IPS-20b (cell line): ENCODE results near the gene PGA5.
"Not testable (repeated sequence)": the region's sequence is repeated elsewhere in the genome, so short reads cannot be mapped to it uniquely, and the experiment has no call there.

Experiments used
- H3K27ac ChIP-seq: one replicate; pipeline ENCODE4 v1.5.1; 2013; ENCODE audit warnings: low read length
- H3K27me3 ChIP-seq: 2 replicates; pipeline ENCODE4 v1.6.1; 2013; ENCODE audit warnings: mild to moderate bottlenecking, low read length, inconsistent platforms; ENCODE audit not compliant: insufficient read depth
- H3K36me3 ChIP-seq: 2 replicates; pipeline ENCODE4 v1.6.1; 2013; ENCODE audit warnings: low read depth, mild to moderate bottlenecking, inconsistent platforms, low read length, moderate library complexity; ENCODE audit not compliant: insufficient read depth
- H3K4me1 ChIP-seq: 2 replicates; pipeline ENCODE4 v1.6.1; 2013; ENCODE audit warnings: mild to moderate bottlenecking, control low read depth, inconsistent platforms, low read length, moderate library complexity; ENCODE audit not compliant: insufficient read depth
- H3K4me3 ChIP-seq: 2 replicates; pipeline ENCODE4 v1.5.1; 2013; ENCODE audit warnings: mild to moderate bottlenecking, low read length, inconsistent platforms
- H3K9ac ChIP-seq: 2 replicates; pipeline ENCODE4 v1.6.1; 2013; ENCODE audit warnings: low read depth, mild to moderate bottlenecking, inconsistent platforms, low read length, moderate library complexity
- H3K9me3 ChIP-seq: 2 replicates; pipeline ENCODE4 v1.6.1; 2013; ENCODE audit warnings: mild to moderate bottlenecking, low read depth, low read length, inconsistent platforms; ENCODE audit not compliant: insufficient read depth

Gene PGA5

GRCh38 chr11:61207636-61208310 lies 33.2 kb upstream of the PGA5 start:
- not testable (repeated sequence) for H3K27ac ChIP-seq, H3K36me3 ChIP-seq, H3K27me3 ChIP-seq, H3K4me3 ChIP-seq, H3K4me1 ChIP-seq, H3K9me3 ChIP-seq, H3K9ac ChIP-seq

- not testable (repeated sequence) for H3K27me3 ChIP-seq, H3K9ac ChIP-seq, H3K9me3 ChIP-seq, H3K27ac ChIP-seq, H3K36me3 ChIP-seq, H3K4me1 ChIP-seq, H3K4me3 ChIP-seq
These were observed 30.3 kb upstream of the PGA5 start for GRCh38 chr11:61210629-61211028.

- not testable (repeated sequence) for H3K4me1 ChIP-seq, H3K27ac ChIP-seq, H3K9ac ChIP-seq, H3K36me3 ChIP-seq, H3K27me3 ChIP-seq, H3K9me3 ChIP-seq, H3K4me3 ChIP-seq
These were observed 29.5 kb upstream of the PGA5 start for GRCh38 chr11:61211327-61211952.

- not testable (repeated sequence) for H3K27ac ChIP-seq, H3K4me3 ChIP-seq
These were observed 28.8 kb upstream of the PGA5 start for GRCh38 chr11:61212202-61212601.

GRCh38 chr11:61213711-61214324 lies 27.2 kb upstream of the PGA5 start:
- H3K27me3 ChIP-seq, H3K4me3 ChIP-seq, H3K27ac ChIP-seq, H3K9me3 ChIP-seq, H3K36me3 ChIP-seq, H3K9ac ChIP-seq, H3K4me1 ChIP-seq: not testable (repeated sequence)

More at GRCh38 chr11:61212202-61212601, 28.8 kb upstream of the PGA5 start:
- H3K9me3 ChIP-seq, H3K9ac ChIP-seq, H3K27me3 ChIP-seq, H3K36me3 ChIP-seq, H3K4me1 ChIP-seq: not testable (repeated sequence)

- not testable (repeated sequence) for H3K9me3 ChIP-seq, H3K36me3 ChIP-seq, H3K9ac ChIP-seq, H3K27me3 ChIP-seq, H3K4me1 ChIP-seq, H3K4me3 ChIP-seq, H3K27ac ChIP-seq
These were observed 22.7 kb upstream of the PGA5 start for GRCh38 chr11:61218306-61218705.

- not testable (repeated sequence) for H3K36me3 ChIP-seq, H3K4me1 ChIP-seq, H3K27me3 ChIP-seq, H3K9me3 ChIP-seq, H3K4me3 ChIP-seq, H3K27ac ChIP-seq, H3K9ac ChIP-seq
These were observed 22.0 kb upstream of the PGA5 start for GRCh38 chr11:61219016-61219415.

GRCh38 chr11:61222047-61222446 lies 18.9 kb upstream of the PGA5 start, which contains the start of gene PGA4:
TSS of gene PGA4 (plus strand) at chr11:61222347. CDS start at chr11:61222401, 54 bp downstream.
- not testable (repeated sequence) for H3K27me3 ChIP-seq, H3K9me3 ChIP-seq, H3K4me1 ChIP-seq, H3K36me3 ChIP-seq, H3K9ac ChIP-seq, H3K27ac ChIP-seq, H3K4me3 ChIP-seq

GRCh38 chr11:61222692-61223091 lies 18.3 kb upstream of the PGA5 start:
- not testable (repeated sequence) for H3K4me3 ChIP-seq, H3K27ac ChIP-seq

GRCh38 chr11:61226457-61227137 lies 14.4 kb upstream of the PGA5 start:
- H3K27ac ChIP-seq, H3K27me3 ChIP-seq, H3K36me3 ChIP-seq, H3K9ac ChIP-seq, H3K9me3 ChIP-seq, H3K4me3 ChIP-seq, H3K4me1 ChIP-seq: not testable (repeated sequence)

More at GRCh38 chr11:61222692-61223091, 18.3 kb upstream of the PGA5 start:
- H3K27me3 ChIP-seq, H3K9ac ChIP-seq, H3K4me1 ChIP-seq, H3K9me3 ChIP-seq, H3K36me3 ChIP-seq: not testable (repeated sequence)

GRCh38 chr11:61229458-61229857 lies 11.5 kb upstream of the PGA5 start:
- H3K4me3 ChIP-seq, H3K36me3 ChIP-seq, H3K27me3 ChIP-seq, H3K9ac ChIP-seq, H3K9me3 ChIP-seq, H3K27ac ChIP-seq, H3K4me1 ChIP-seq: not testable (repeated sequence)

- not testable (repeated sequence) for H3K9me3 ChIP-seq, H3K36me3 ChIP-seq, H3K9ac ChIP-seq, H3K27me3 ChIP-seq, H3K4me1 ChIP-seq, H3K4me3 ChIP-seq, H3K27ac ChIP-seq
These were observed 9.9 kb upstream of the PGA5 start for GRCh38 chr11:61231033-61231432.
